ENCODE results near the gene DVL3. TPM values are rescaled to one million over a fixed set of nuclear protein-coding genes. Genes with fewer than 3 reads are reported as not detected.

DVL3 gene
- total RNA-seq, 1 experiment from 2014 or later = 60.7 TPM

- Histone ChIP-seq H4K20me1 (ENCODE audit: insufficient read depth) (no peaks in the 10 kb centered on the region), H3K9me2 (ENCODE audit: insufficient read depth) (no peaks in the 10 kb centered on the region), H3K27me3 (ENCODE audit: insufficient read depth, low read length) (no peaks in the 10 kb centered on the region), H3K4me1 (ENCODE audit: control insufficient read depth in 1 of 2, insufficient read depth in 2 of 2, low read length in 2 of 2) (peaks cover 6 to 20% of the 10 kb centered on the region in 2 experiments), H3K4me2 (ENCODE audit: low read length) (peak overlapping the region; percentile 96), H2AFZ (ENCODE audit: low read depth, low read length, poor library complexity, severe bottlenecking) (no peak overlapping the region), H3K36me3 (ENCODE audit: control insufficient read depth in 1 of 2, insufficient read depth in 2 of 2, low read length in 2 of 2) (peaks cover 56 to 64% of the 10 kb centered on the region in 2 experiments), H3K79me2 (ENCODE audit: insufficient read depth, low read length) (peaks cover 43% of the 10 kb centered on the region), H3K27ac (ENCODE audit: low read depth, low read length) (peak overlapping the region; percentile 88), H3K4me3 (replicated peaks in 1 of 2; ENCODE audit: low read depth in 1 of 2, low read length in 2 of 2) (peak overlapping the region; percentile 98 to 100), H3K9ac (ENCODE audit: low read length) (peak overlapping the region; percentile 91), H3K9me3 (ENCODE audit: control insufficient read depth in 1 of 2, insufficient read depth in 1 of 2, low read depth in 1 of 2, low read length in 2 of 2) (no peaks in the 10 kb centered on the region)
- TF ChIP-seq JUND (IDR thresholded peaks at IDR 0.05) (no peak), EZH2 (IDR thresholded peaks at IDR 0.05) (no peak), POLR2AphosphoS5 (IDR thresholded peaks at IDR 0.05; ENCODE audit: low read depth, low read length) (peak; percentile 84), FOSL1 (IDR thresholded peaks at IDR 0.05; ENCODE audit: low read depth) (no peak), POLR2A (IDR thresholded peaks at IDR 0.05; ENCODE audit: borderline replicate concordance, extremely low read depth, insufficient read depth, insufficient read length) (peak; percentile 58), ZFX (IDR thresholded peaks at IDR 0.05) (0 out of 2 replicates have a peak, but pooled peaks have one; percentile 13), RAD21 (IDR thresholded peaks at IDR 0.05; ENCODE audit: low read depth) (no peak), TCF7L2 (IDR thresholded peaks at IDR 0.05; ENCODE audit: borderline replicate concordance, extremely low read depth, insufficient read depth, insufficient read length) (peak; percentile 43), ELF1 (IDR thresholded peaks at IDR 0.05; ENCODE audit: borderline replicate concordance, low read depth) (no peak), EGR1 (IDR thresholded peaks at IDR 0.05; ENCODE audit: low read depth) (no peak)
- TF ChIP-seq, protein P1, sequence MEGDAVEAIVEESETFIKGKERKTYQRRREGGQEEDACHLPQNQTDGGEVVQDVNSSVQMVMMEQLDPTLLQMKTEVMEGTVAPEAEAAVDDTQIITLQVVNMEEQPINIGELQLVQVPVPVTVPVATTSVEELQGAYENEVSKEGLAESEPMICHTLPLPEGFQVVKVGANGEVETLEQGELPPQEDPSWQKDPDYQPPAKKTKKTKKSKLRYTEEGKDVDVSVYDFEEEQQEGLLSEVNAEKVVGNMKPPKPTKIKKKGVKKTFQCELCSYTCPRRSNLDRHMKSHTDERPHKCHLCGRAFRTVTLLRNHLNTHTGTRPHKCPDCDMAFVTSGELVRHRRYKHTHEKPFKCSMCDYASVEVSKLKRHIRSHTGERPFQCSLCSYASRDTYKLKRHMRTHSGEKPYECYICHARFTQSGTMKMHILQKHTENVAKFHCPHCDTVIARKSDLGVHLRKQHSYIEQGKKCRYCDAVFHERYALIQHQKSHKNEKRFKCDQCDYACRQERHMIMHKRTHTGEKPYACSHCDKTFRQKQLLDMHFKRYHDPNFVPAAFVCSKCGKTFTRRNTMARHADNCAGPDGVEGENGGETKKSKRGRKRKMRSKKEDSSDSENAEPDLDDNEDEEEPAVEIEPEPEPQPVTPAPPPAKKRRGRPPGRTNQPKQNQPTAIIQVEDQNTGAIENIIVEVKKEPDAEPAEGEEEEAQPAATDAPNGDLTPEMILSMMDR (IDR thresholded peaks at IDR 0.05 in 2 of 3, conservative IDR thresholded peaks at IDR 0.05 in 1 of 3; ENCODE audit: borderline replicate concordance in 1 of 3, insufficient read depth in 1 of 3, low read depth in 2 of 3, low read length in 2 of 3) = no peak
- TF ChIP-seq, protein P2, sequence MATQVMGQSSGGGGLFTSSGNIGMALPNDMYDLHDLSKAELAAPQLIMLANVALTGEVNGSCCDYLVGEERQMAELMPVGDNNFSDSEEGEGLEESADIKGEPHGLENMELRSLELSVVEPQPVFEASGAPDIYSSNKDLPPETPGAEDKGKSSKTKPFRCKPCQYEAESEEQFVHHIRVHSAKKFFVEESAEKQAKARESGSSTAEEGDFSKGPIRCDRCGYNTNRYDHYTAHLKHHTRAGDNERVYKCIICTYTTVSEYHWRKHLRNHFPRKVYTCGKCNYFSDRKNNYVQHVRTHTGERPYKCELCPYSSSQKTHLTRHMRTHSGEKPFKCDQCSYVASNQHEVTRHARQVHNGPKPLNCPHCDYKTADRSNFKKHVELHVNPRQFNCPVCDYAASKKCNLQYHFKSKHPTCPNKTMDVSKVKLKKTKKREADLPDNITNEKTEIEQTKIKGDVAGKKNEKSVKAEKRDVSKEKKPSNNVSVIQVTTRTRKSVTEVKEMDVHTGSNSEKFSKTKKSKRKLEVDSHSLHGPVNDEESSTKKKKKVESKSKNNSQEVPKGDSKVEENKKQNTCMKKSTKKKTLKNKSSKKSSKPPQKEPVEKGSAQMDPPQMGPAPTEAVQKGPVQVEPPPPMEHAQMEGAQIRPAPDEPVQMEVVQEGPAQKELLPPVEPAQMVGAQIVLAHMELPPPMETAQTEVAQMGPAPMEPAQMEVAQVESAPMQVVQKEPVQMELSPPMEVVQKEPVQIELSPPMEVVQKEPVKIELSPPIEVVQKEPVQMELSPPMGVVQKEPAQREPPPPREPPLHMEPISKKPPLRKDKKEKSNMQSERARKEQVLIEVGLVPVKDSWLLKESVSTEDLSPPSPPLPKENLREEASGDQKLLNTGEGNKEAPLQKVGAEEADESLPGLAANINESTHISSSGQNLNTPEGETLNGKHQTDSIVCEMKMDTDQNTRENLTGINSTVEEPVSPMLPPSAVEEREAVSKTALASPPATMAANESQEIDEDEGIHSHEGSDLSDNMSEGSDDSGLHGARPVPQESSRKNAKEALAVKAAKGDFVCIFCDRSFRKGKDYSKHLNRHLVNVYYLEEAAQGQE (IDR thresholded peaks at IDR 0.05; ENCODE audit: low read depth) = no peak
- POLR2A ChIA-PET = interaction anchor here (0.9 to 1.6 kb wide), 3 partner anchors 9 to 40 kb away, joined by 3 to 12 read pairs (median 4); partner anchors contain the start of gene AP2M1
- BruUV-seq (replicated peaks) = TSS peak; percentile 98
- DNase-seq (ENCODE audit: low read depth, low spot score) (peak; percentile 97), ATAC-seq (peak; percentile 96)
- RAD21 ChIA-PET (ENCODE audit: low non-redundant PET in 1 of 2, low total read pairs in 2 of 2, uncharacterized antibody in 2 of 2, unreplicated experiment in 2 of 2) = no interaction called here
- CTCF ChIA-PET = interaction anchor here (1.6 kb wide), 2 partner anchors 9 to 42 kb away, joined by 5 to 6 read pairs; no protein-coding TSS in a partner anchor
- intact Hi-C loops (cut with micrococcal nuclease) = no loop called here
Measured at GRCh38 chr3:184185461-184186183, 30.4 kb downstream of the DVL3 start.
